Measurements from ENCODE around the gene ADAMTS18.
"Not testable (repeated sequence)": the region's sequence is repeated elsewhere in the genome, so short reads cannot be mapped to it uniquely, and the experiment has no call there.

- not testable (repeated sequence) for TF ChIP-seq CTCF (IDR thresholded peaks at IDR 0.05; ENCODE audit: low read depth, low read length); EZH2phosphoT487 (IDR thresholded peaks at IDR 0.05; ENCODE audit: low read depth)
Measured at GRCh38 chr16:77279316-77279715, 155.5 kb downstream of the ADAMTS18 start.
